Nephron progenitor cell (in vitro differentiated cells): ENCODE data around the gene BROX.

ENCODE experiments used
- DNase-seq: peaks from one replicate; pipeline ENCODE4 v3.0.0; 2021
- H3K27ac Mint-ChIP-seq: 2 replicates; pipeline ENCODE4 v1.8.0; 2021; ENCODE audit warnings: mild to moderate bottlenecking, moderate library complexity, mixed read lengths
- H3K27me3 Mint-ChIP-seq: 2 replicates; pipeline ENCODE4 v1.8.0; 2021; ENCODE audit warnings: mild to moderate bottlenecking, low read depth, mixed read lengths; ENCODE audit not compliant: poor library complexity
- H3K36me3 Mint-ChIP-seq: 2 replicates; pipeline ENCODE4 v1.8.0; 2021; ENCODE audit warnings: low read depth, mixed read lengths
- H3K4me1 Mint-ChIP-seq: 2 replicates; pipeline ENCODE4 v1.8.0; 2021; ENCODE audit warnings: mixed read lengths
- H3K4me3 Mint-ChIP-seq: 2 replicates; pipeline ENCODE4 v1.8.0; 2021; ENCODE audit warnings: mild to moderate bottlenecking, moderate library complexity, mixed read lengths
- H3K9me3 Mint-ChIP-seq: 2 replicates; pipeline ENCODE4 v1.8.0; 2021; ENCODE audit warnings: mild to moderate bottlenecking, moderate library complexity, mixed read lengths
- CTCF ChIP-seq: fragments of 200-600 bp; sonication (generic); IDR thresholded peaks from 2 replicates; pipeline ENCODE4 v1.5.0; 2021; ENCODE audit warnings: antibody characterized with exemption

The BROX gene

GRCh38 chr1:222713091-222713961 is 962 bp downstream of the BROX start:
- Mint-ChIP-seq H3K4me1 (peaks cover 29% of the 10 kb centered on the region), H3K36me3 (peaks cover 24% of the 10 kb centered on the region), H3K27ac (peak overlapping the region; percentile 99), H3K27me3 (no peaks in the 10 kb centered on the region), H3K4me3 (peak overlapping the region; percentile 96), H3K9me3 (no peaks in the 10 kb centered on the region)
- TF ChIP-seq CTCF = no peak
- DNase-seq = peak; percentile 88

GRCh38 chr1:222716393-222716792 is 4.0 kb downstream of the BROX start:
- H3K36me3 Mint-ChIP-seq = peaks cover 21% of the 10 kb centered on the region
- peaks cover 4% of the 10 kb centered on the region for H3K27me3 Mint-ChIP-seq
- H3K4me3 Mint-ChIP-seq = no peak overlapping the region
- TF ChIP-seq CTCF = no peak
- peaks cover 8% of the 10 kb centered on the region for H3K4me1 Mint-ChIP-seq
- no peaks in the 10 kb centered on the region for H3K9me3 Mint-ChIP-seq
- DNase-seq = no peak
- H3K27ac Mint-ChIP-seq = no peak overlapping the region

GRCh38 chr1:222728746-222729145 is 16.4 kb downstream of the BROX start:
- Mint-ChIP-seq H3K36me3 (peaks cover 63% of the 10 kb centered on the region), H3K27me3 (no peaks in the 10 kb centered on the region), H3K9me3 (no peaks in the 10 kb centered on the region), H3K4me1 (no peaks in the 10 kb centered on the region), H3K4me3 (no peak overlapping the region), H3K27ac (no peak overlapping the region)
- DNase-seq = no peak
- TF ChIP-seq CTCF = no peak

- no peak overlapping the region for H3K4me3 Mint-ChIP-seq
- DNase-seq = no peak
- no peaks in the 10 kb centered on the region for H3K9me3 Mint-ChIP-seq
- H3K27me3 Mint-ChIP-seq = no peaks in the 10 kb centered on the region
- peaks cover 54% of the 10 kb centered on the region for H3K36me3 Mint-ChIP-seq
- no peaks in the 10 kb centered on the region for H3K4me1 Mint-ChIP-seq
- no peak overlapping the region for H3K27ac Mint-ChIP-seq
- no peak for TF ChIP-seq CTCF
These were observed 18.5 kb downstream of the BROX start for GRCh38 chr1:222730866-222731265.

- Mint-ChIP-seq H3K4me3 (no peak overlapping the region), H3K9me3 (no peaks in the 10 kb centered on the region), H3K27me3 (no peaks in the 10 kb centered on the region), H3K27ac (no peak overlapping the region), H3K4me1 (no peaks in the 10 kb centered on the region), H3K36me3 (peaks cover 52% of the 10 kb centered on the region)
- DNase-seq = no peak
- no peak for TF ChIP-seq CTCF
These were observed 20.1 kb downstream of the BROX start for GRCh38 chr1:222732216-222733159.
